ENCODE data around the gene GRK4. TPM values are rescaled to one million over a fixed set of nuclear protein-coding genes. Genes with fewer than 3 reads are reported as not detected.

The GRK4 gene
- total RNA-seq, 4 donors from 2014 or later: 7.6 to 10.8 (median 9.1) TPM

DNA sequence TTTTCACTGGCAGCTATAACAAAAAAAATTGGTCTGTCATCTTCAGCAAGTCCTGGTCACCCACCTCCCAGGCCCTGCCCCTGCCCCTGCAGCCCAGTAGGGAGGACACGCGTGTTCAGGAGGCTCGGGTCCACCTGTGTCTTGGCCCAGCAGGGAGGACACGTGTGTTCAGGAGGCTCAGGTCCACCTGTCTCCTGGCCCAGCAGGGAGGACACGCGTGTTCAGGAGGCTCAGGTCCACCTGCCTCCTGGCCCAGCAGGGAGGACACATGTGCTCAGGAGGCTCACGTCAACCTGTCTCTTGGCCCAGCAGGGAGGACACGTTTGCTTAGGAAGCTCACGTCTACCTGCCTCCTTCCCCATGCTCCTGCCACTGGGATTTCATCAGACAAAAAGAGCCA lies 66.1 kb downstream of the GRK4 start:
- WGBS, 2 donors: 91 to 98% methylated on average over 8 to 9 of the region's 9 CpGs
- H3K27ac ChIP-seq: no peak overlapping the region
- intact Hi-C loops (cut with DNase I): no loop called here

DNA sequence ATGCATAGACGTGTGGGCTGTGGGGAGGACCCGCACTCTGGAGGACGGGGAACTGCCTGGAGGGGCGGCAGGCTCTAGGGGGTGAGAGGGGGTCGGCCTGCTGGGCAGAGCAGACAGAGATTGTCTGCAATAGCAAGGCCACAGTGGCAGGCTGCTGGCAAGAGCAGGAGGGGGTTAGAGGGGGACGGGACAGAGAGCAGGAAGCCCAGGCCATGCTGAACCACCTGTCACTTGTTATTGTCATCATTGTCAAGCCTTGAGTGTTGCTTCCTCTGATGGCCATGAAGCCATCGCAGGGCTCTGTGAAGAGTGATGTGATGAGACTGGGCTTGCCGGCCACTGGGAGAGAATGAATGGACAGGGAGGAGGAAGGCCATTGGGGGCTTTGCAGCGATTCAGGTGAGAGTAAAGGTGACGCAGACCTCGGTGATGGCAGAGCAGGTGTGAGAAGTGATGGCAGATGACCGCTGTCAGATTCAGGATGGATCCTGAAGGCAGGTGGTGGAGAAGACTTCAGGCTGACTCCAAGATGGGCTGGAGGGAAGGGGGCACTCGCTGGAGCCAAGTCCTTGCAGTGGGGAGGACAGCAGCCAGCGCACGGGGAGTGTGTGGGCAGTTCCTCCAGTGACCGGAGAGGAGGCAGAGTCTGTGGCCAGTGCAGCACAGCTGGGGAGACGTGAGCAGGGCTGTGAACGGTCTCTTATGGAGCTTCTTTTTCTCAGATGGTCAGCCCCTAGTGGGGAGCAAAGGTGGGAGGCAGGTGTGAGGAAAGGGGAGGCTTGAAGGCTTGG lies 67.4 kb downstream of the GRK4 start:
- H3K27ac ChIP-seq: no peak overlapping the region
- WGBS, 2 donors: 69 to 80% methylated on average over 18 of the region's 18 CpGs
- no peaks in the 10 kb centered on the region for H3K9me3 ChIP-seq
- H3K4me1 ChIP-seq: peaks cover 4 to 7% of the 10 kb centered on the region in 2 donors
- no peak for DNase-seq
- no peak overlapping the region for H3K4me3 ChIP-seq (replicated peaks in 1 of 3)
- no peaks in the 10 kb centered on the region for H3K36me3 ChIP-seq
- H3K27me3 ChIP-seq: no peaks in the 10 kb centered on the region
- TF ChIP-seq POLR2A (IDR thresholded peaks at IDR 0.05) (no peak), CTCF (IDR thresholded peaks at IDR 0.05) (no peak)
- intact Hi-C loops (cut with DNase I): no loop called here

More for the DNA sequence above, 66.1 kb downstream of the GRK4 start:
- H3K36me3 ChIP-seq: no peaks in the 10 kb centered on the region
- H3K4me1 ChIP-seq: peaks cover 4 to 7% of the 10 kb centered on the region in 2 donors
- H3K4me3 ChIP-seq (replicated peaks in 1 of 3): no peak overlapping the region
- DNase-seq: no peak
- no peaks in the 10 kb centered on the region for H3K27me3 ChIP-seq
- TF ChIP-seq POLR2A (IDR thresholded peaks at IDR 0.05) (no peak), CTCF (IDR thresholded peaks at IDR 0.05) (no peak)
- no peaks in the 10 kb centered on the region for H3K9me3 ChIP-seq

GRCh38 chr4:3031357-3032082 lies 68.1 kb downstream of the GRK4 start:
- intact Hi-C loops (cut with DNase I): no loop called here
- Histone ChIP-seq H3K27ac (no peak overlapping the region), H3K27me3 (no peaks in the 10 kb centered on the region), H3K36me3 (no peaks in the 10 kb centered on the region), H3K9me3 (no peaks in the 10 kb centered on the region), H3K4me3 (replicated peaks in 1 of 3) (no peak overlapping the region), H3K4me1 (peaks cover 4 to 7% of the 10 kb centered on the region in 2 donors)
- WGBS, 2 donors: 33 to 35% methylated on average over 11 to 12 of the region's 12 CpGs
- DNase-seq: peak; percentile 97 to 98
- no peak for TF ChIP-seq CTCF (IDR thresholded peaks at IDR 0.05)
- TF ChIP-seq POLR2A (IDR thresholded peaks at IDR 0.05): no peak

DNA sequence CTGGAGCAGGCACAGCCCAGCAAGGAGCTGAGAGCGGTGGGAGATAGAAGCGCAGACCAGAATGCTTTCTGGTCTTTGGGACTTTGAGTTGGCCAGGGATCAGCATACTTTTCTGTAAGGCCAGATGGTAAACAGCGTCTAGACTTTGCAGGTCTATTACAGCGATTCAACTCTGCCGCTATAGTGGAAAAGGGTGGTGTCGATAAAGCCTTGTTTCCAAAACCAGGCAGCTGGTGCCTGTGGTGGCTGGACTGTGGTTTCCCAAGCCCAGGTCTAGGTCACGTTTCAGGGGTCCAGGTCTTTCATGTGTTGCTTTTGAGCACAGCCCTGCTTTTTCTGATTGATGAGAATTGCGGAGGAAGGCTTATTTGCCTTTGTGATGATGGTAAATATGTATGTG lies 70.9 kb downstream of the GRK4 start:
- Histone ChIP-seq H3K4me3 (replicated peaks in 1 of 3) (no peak overlapping the region), H3K27me3 (no peaks in the 10 kb centered on the region), H3K27ac (no peak overlapping the region), H3K36me3 (no peaks in the 10 kb centered on the region), H3K9me3 (no peaks in the 10 kb centered on the region), H3K4me1 (peaks cover 7% of the 10 kb centered on the region in 2 donors)
- no peak for DNase-seq
- no peak for TF ChIP-seq POLR2A (IDR thresholded peaks at IDR 0.05)
- no peak for TF ChIP-seq CTCF (IDR thresholded peaks at IDR 0.05)
- intact Hi-C loops (cut with DNase I): no loop called here
- 93 to 98% methylated on average over 8 of the region's 8 CpGs for WGBS, 2 donors

DNA sequence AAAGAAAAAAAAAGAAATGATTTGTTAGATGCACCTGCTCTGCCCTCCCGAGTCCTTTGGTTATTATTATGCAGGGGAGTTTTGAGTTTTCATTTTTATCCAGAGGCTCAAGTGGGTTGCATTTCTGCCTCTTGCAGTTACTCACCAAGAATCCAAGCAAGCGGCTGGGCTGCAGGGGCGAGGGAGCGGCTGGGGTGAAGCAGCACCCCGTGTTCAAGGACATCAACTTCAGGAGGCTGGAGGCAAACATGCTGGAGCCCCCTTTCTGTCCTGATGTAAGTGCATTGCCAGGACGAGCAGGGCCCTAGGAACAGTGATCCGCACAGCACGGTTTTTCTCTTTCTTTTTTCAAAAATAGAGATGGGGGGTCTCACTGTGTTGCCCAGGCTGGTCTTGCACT lies 71.9 kb downstream of the GRK4 start:
- no peak for DNase-seq
- Histone ChIP-seq H3K9me3 (no peaks in the 10 kb centered on the region), H3K4me3 (replicated peaks in 1 of 3) (no peak overlapping the region), H3K36me3 (no peaks in the 10 kb centered on the region), H3K27ac (no peak overlapping the region), H3K4me1 (peaks cover 7% of the 10 kb centered on the region in 2 donors), H3K27me3 (no peaks in the 10 kb centered on the region)
- TF ChIP-seq CTCF (IDR thresholded peaks at IDR 0.05) (no peak), POLR2A (IDR thresholded peaks at IDR 0.05) (no peak)
- intact Hi-C loops (cut with DNase I): loop anchor here (5.0 kb wide), 1 partner anchor 273 kb away; no protein-coding TSS in a partner anchor
- 92 to 96% methylated on average over 8 of the region's 8 CpGs for WGBS, 2 donors
